Mesenchymal stem cell (in vitro differentiated cells and primary cell): Measurements from ENCODE around the gene SLC31A1.

Experiments used
- DNase-seq: peaks from one replicate; pipeline ENCODE4 v3.0.0-alpha.2; 2013
- H2AFZ ChIP-seq: one replicate; pipeline ENCODE4 v1.6.1; 2013; ENCODE audit warnings: low read depth, mild to moderate bottlenecking, control low read depth, inconsistent platforms, low read length, moderate library complexity
- H2AK5ac ChIP-seq: 2 replicates; pipeline ENCODE4 v1.6.1; 2013; ENCODE audit warnings: low read length, moderate library complexity, mild to moderate bottlenecking, inconsistent platforms; ENCODE audit not compliant: severe bottlenecking
- H2BK120ac ChIP-seq: one replicate; pipeline ENCODE4 v1.6.1; 2013; ENCODE audit warnings: low read depth, mild to moderate bottlenecking, inconsistent platforms, low read length, moderate library complexity
- H2BK12ac ChIP-seq, 2 experiments: one replicate each; pipeline ENCODE4 v1.6.1; 2013; ENCODE audit warnings: inconsistent platforms in 2 of 2, low read length in 2 of 2, mild to moderate bottlenecking in 2 of 2, moderate library complexity in 2 of 2, control low read depth in 1 of 2
- H2BK15ac ChIP-seq: one replicate; pipeline ENCODE4 v1.6.1; 2013; ENCODE audit warnings: mild to moderate bottlenecking, low read depth, inconsistent platforms; ENCODE audit not compliant: poor library complexity, severe bottlenecking
- H2BK5ac ChIP-seq: 2 replicates; pipeline ENCODE4 v1.6.1; 2013; ENCODE audit warnings: low read depth, mild to moderate bottlenecking, low read length, control low read depth, inconsistent platforms; ENCODE audit not compliant: poor library complexity, severe bottlenecking
- H3K14ac ChIP-seq, 2 experiments: one replicate each; pipeline ENCODE4 v1.6.1; 2013; ENCODE audit warnings: inconsistent platforms in 2 of 2, low read length in 2 of 2, control low read depth in 1 of 2, mild to moderate bottlenecking in 1 of 2, moderate library complexity in 1 of 2
- H3K18ac ChIP-seq, 2 experiments: one replicate each; pipeline ENCODE4 v1.6.1; 2013; ENCODE audit warnings: inconsistent platforms in 2 of 2, low read length in 2 of 2, control low read depth in 1 of 2, low read depth in 1 of 2, mild to moderate bottlenecking in 1 of 2
- H3K23ac ChIP-seq, 2 experiments: one replicate each; pipeline ENCODE4 v1.6.1; 2013; ENCODE audit warnings: inconsistent platforms in 2 of 2, low read length in 2 of 2, mild to moderate bottlenecking in 2 of 2, moderate library complexity in 2 of 2, control low read depth in 1 of 2
- H3K27ac ChIP-seq: 2 replicates; pipeline ENCODE4 v1.5.1; 2013; ENCODE audit warnings: mild to moderate bottlenecking, moderate library complexity, low read length, control low read depth, inconsistent platforms; ENCODE audit not compliant: poor library complexity, severe bottlenecking
- H3K27me3 ChIP-seq, 2 experiments: 2 replicates each; pipeline versions ENCODE4 v1.6.1 to v1.7.0; 2013; ENCODE audit warnings: low read length in 2 of 2, mild to moderate bottlenecking in 2 of 2, moderate library complexity in 2 of 2, control low read depth in 1 of 2, inconsistent platforms in 1 of 2; ENCODE audit not compliant: control insufficient read depth in 1 of 2, insufficient read depth in 1 of 2
- H3K36me3 ChIP-seq, 2 experiments: 2 replicates each; pipeline versions ENCODE4 v1.6.1 to v1.7.0; 2013; ENCODE audit warnings: low read length in 2 of 2, control low read depth in 1 of 2, inconsistent platforms in 1 of 2, low read depth in 1 of 2, mild to moderate bottlenecking in 1 of 2; ENCODE audit not compliant: insufficient read depth in 2 of 2, control insufficient read depth in 1 of 2
- H3K4ac ChIP-seq, 2 experiments: one replicate each; pipeline ENCODE4 v1.6.1; 2013; ENCODE audit warnings: inconsistent platforms in 2 of 2, low read length in 2 of 2, mild to moderate bottlenecking in 2 of 2, moderate library complexity in 2 of 2, control low read depth in 1 of 2, low read depth in 1 of 2
- H3K4me1 ChIP-seq: 2 replicates; pipeline ENCODE4 v1.6.1; 2013; ENCODE audit warnings: low read depth, low read length, control low read depth; ENCODE audit not compliant: control insufficient read depth, insufficient read depth
- H3K4me2 ChIP-seq: 2 replicates; pipeline ENCODE4 v1.6.1; 2013; ENCODE audit warnings: low read length, mild to moderate bottlenecking, inconsistent platforms; ENCODE audit not compliant: poor library complexity, severe bottlenecking
- H3K4me3 ChIP-seq, 2 experiments: 2 replicates each; pipeline versions ENCODE4 v1.5.1 to v1.7.0; 2013; ENCODE audit warnings: low read length in 2 of 2, mild to moderate bottlenecking in 2 of 2, control low read depth in 1 of 2, low read depth in 1 of 2; ENCODE audit not compliant: insufficient read depth in 1 of 2
- H3K79me1 ChIP-seq: replicated peaks from 2 replicates; pipeline ENCODE4 v1.6.1; 2013; ENCODE audit warnings: mild to moderate bottlenecking, control low read depth, low read length, inconsistent platforms; ENCODE audit not compliant: poor library complexity, severe bottlenecking
- H3K9ac ChIP-seq: 2 replicates; pipeline ENCODE4 v1.7.0; 2013; ENCODE audit warnings: mild to moderate bottlenecking, low read length, moderate library complexity
- H3K9me3 ChIP-seq: 2 replicates; pipeline ENCODE4 v1.7.0; 2013; ENCODE audit warnings: mild to moderate bottlenecking, low read length; ENCODE audit not compliant: control insufficient read depth
- H4K8ac ChIP-seq: one replicate; pipeline ENCODE4 v1.6.1; 2013; ENCODE audit warnings: inconsistent platforms, mild to moderate bottlenecking, low read length, moderate library complexity
- H4K91ac ChIP-seq: one replicate; pipeline ENCODE4 v1.6.1; 2013; ENCODE audit warnings: mild to moderate bottlenecking, low read length, inconsistent platforms
- WGBS: methylation state at CpG from one replicate; pipeline ENCODE4 v1.1.7; 2013; ENCODE audit warnings: mixed read lengths; 5-methylcytosine and 5-hydroxymethylcytosine counted together

The SLC31A1 gene

DNA sequence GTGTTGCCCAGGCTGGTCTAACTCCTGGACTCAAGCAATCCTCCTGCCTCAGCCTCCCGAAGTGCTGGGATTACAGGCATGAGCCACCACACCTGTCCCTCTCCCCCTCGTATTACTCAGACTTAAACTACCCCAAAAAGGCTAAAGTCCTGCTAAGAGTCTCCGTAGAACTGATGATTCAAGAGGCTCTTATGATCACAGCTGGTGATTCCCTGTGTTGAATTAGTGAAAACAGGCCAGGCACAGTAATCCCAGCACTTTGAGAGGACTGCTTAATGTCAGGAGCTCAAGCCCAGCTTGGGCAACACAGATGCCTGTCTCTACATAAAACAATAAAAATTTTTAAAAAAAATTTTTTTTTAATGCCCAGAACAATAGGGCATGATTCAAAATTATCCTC, 44.8 kb downstream of the SLC31A1 start:
- no peak overlapping the region for H4K8ac ChIP-seq
- no peak overlapping the region for H3K23ac ChIP-seq
- no peak overlapping the region for H3K4ac ChIP-seq
- H4K91ac ChIP-seq, result no peak overlapping the region
- H3K36me3 ChIP-seq, result peaks cover 11 to 75% of the 10 kb centered on the region in 2 experiments
- H2BK12ac ChIP-seq, result no peak overlapping the region
- H3K4me3 ChIP-seq, result no peak overlapping the region
- DNase-seq, result no peak
- H3K14ac ChIP-seq, result no peak overlapping the region
- no peak overlapping the region for H3K27ac ChIP-seq
- no peak overlapping the region for H3K4me2 ChIP-seq
- 81% methylated on average over 3 of the region's 3 CpGs for WGBS
- peaks cover 11% of the 10 kb centered on the region for H3K79me1 ChIP-seq
- no peak overlapping the region for H2BK120ac ChIP-seq
- H2BK15ac ChIP-seq, result no peak overlapping the region
- H2AFZ ChIP-seq, result no peak overlapping the region
- no peak overlapping the region for H3K9ac ChIP-seq
- H3K18ac ChIP-seq, result no peak overlapping the region
- H2AK5ac ChIP-seq, result no peak overlapping the region
- H3K9me3 ChIP-seq, result no peaks in the 10 kb centered on the region
- peaks cover 4% of the 10 kb centered on the region for H3K4me1 ChIP-seq
- H2BK5ac ChIP-seq, result no peak overlapping the region
- H3K27me3 ChIP-seq, result no peaks in the 10 kb centered on the region

DNA sequence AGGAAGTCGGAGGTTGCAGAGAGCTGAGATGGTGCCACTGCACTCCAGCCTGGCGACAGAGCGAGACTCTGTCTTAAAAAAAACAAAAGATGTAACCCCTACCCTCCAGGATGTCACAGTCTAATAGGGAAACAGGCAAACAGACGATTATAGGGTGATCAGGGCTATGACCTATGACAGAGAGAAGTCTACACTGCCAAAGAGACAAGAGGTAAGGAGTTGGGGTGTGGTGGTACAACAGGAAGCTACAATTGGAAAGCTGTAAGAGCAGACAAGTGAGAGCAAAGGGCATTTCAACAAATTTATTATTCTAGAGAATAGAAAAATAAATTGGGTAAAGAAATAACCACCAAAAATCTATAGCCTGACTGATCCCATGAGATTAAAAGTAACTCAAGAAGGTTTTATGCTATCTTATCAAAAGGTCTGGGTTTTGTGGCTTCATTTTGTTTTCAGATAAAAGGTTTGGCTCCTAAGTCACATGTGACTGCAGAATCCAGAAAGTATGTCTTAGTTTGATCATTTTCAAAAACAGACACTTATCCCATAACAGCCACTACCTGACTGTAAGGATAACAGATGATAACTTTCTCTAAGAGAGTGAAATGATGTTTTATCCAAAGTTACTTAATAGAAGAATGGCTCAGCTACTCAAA, 46.7 kb downstream of the SLC31A1 start:
- H2AK5ac ChIP-seq, result no peak overlapping the region

DNA sequence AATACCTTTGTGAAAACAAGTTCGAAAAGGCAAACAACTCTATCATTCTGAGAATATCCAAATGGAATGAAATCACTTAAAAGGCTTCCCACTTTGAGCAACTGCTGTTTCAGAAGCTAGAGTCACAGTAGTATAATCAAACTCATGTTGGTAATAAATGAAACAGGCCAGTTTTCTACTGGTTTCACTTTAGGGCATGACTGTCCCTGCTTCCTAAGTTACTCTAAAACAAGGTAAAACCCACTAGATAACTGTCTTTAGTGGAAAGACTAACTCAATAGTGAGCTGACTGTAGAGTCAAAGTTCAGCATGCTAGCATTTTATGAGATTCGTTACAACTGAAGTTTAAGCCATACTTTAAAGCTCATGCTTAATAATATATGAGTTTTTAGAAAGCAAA, 48.0 kb downstream of the SLC31A1 start:
- Histone ChIP-seq H3K36me3 (peaks cover 23 to 77% of the 10 kb centered on the region in 2 experiments), H3K27ac (no peak overlapping the region), H3K23ac (no peak overlapping the region), H2BK5ac (no peak overlapping the region), H2AFZ (no peak overlapping the region), H3K4me2 (no peak overlapping the region), H3K18ac (no peak overlapping the region), H3K9ac (no peak overlapping the region), H3K4me3 (no peak overlapping the region), H2AK5ac (no peak overlapping the region), H4K8ac (no peak overlapping the region), H3K4ac (no peak overlapping the region), H2BK12ac (no peak overlapping the region), H3K14ac (no peak overlapping the region), H2BK15ac (no peak overlapping the region), H4K91ac (no peak overlapping the region), H3K4me1 (no peaks in the 10 kb centered on the region), H3K9me3 (no peaks in the 10 kb centered on the region), H3K27me3 (no peaks in the 10 kb centered on the region), H2BK120ac (no peak overlapping the region), H3K79me1 (peaks cover 19% of the 10 kb centered on the region)
- WGBS, result 100% methylated on average over 1 of the region's 2 CpGs
- peak; percentile 16 for DNase-seq

More for the DNA sequence above, 46.7 kb downstream of the SLC31A1 start:
- H2BK12ac ChIP-seq, result no peak overlapping the region
- no peak overlapping the region for H2BK15ac ChIP-seq
- 96% methylated on average over 2 of the region's 4 CpGs for WGBS
- H3K4me1 ChIP-seq, result no peaks in the 10 kb centered on the region
- no peak for DNase-seq
- no peak overlapping the region for H3K4ac ChIP-seq
- H2BK120ac ChIP-seq, result no peak overlapping the region
- H2BK5ac ChIP-seq, result no peak overlapping the region
- no peak overlapping the region for H4K91ac ChIP-seq
- no peak overlapping the region for H3K18ac ChIP-seq
- H2AFZ ChIP-seq, result no peak overlapping the region
- H3K4me3 ChIP-seq, result no peak overlapping the region
- H3K4me2 ChIP-seq, result no peak overlapping the region
- H3K27me3 ChIP-seq, result no peaks in the 10 kb centered on the region
- peaks cover 18% of the 10 kb centered on the region for H3K79me1 ChIP-seq
- H4K8ac ChIP-seq, result no peak overlapping the region
- H3K27ac ChIP-seq, result no peak overlapping the region
- no peak overlapping the region for H3K23ac ChIP-seq
- peaks cover 23 to 77% of the 10 kb centered on the region in 2 experiments for H3K36me3 ChIP-seq
- no peaks in the 10 kb centered on the region for H3K9me3 ChIP-seq
- no peak overlapping the region for H3K14ac ChIP-seq
- no peak overlapping the region for H3K9ac ChIP-seq

DNA sequence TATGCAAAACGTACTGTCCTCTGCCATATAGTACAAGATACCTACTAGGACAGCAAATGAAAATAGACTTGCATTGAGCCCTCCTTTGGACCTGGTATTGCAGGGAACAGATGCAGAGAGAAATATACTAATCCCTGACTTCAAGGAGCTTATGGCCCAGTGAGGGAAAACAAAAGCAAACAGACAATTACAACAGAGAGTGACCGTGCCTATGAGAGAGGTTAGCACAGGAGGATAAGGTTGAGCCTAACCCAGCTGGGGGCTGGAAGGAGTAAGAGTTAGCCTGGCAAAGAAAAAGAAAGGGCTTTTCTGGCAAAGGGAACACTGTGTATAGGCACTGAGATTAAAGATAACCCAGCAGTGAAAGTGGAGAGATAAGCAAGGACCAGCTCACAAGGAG, 48.5 kb downstream of the SLC31A1 start:
- Histone ChIP-seq H3K9ac (no peak overlapping the region), H4K8ac (no peak overlapping the region), H3K27ac (no peak overlapping the region), H3K9me3 (no peaks in the 10 kb centered on the region), H2BK120ac (no peak overlapping the region), H3K27me3 (no peaks in the 10 kb centered on the region), H4K91ac (no peak overlapping the region), H3K4ac (no peak overlapping the region), H2BK12ac (no peak overlapping the region), H3K4me2 (no peak overlapping the region), H2BK5ac (no peak overlapping the region), H3K23ac (no peak overlapping the region), H3K4me1 (no peaks in the 10 kb centered on the region), H2BK15ac (no peak overlapping the region), H2AK5ac (no peak overlapping the region), H3K14ac (no peak overlapping the region), H2AFZ (no peak overlapping the region), H3K18ac (no peak overlapping the region), H3K79me1 (peaks cover 19% of the 10 kb centered on the region), H3K4me3 (no peak overlapping the region), H3K36me3 (peaks cover 23 to 75% of the 10 kb centered on the region in 2 experiments)
- DNase-seq, result no peak
- WGBS, result 100% methylated on average over 1 of the region's 2 CpGs
